ENCODE results near the gene POLD1.
"Not testable (repeated sequence)": the region's sequence is repeated elsewhere in the genome, so short reads cannot be mapped to it uniquely, and the experiment has no call there.

The POLD1 gene

DNA sequence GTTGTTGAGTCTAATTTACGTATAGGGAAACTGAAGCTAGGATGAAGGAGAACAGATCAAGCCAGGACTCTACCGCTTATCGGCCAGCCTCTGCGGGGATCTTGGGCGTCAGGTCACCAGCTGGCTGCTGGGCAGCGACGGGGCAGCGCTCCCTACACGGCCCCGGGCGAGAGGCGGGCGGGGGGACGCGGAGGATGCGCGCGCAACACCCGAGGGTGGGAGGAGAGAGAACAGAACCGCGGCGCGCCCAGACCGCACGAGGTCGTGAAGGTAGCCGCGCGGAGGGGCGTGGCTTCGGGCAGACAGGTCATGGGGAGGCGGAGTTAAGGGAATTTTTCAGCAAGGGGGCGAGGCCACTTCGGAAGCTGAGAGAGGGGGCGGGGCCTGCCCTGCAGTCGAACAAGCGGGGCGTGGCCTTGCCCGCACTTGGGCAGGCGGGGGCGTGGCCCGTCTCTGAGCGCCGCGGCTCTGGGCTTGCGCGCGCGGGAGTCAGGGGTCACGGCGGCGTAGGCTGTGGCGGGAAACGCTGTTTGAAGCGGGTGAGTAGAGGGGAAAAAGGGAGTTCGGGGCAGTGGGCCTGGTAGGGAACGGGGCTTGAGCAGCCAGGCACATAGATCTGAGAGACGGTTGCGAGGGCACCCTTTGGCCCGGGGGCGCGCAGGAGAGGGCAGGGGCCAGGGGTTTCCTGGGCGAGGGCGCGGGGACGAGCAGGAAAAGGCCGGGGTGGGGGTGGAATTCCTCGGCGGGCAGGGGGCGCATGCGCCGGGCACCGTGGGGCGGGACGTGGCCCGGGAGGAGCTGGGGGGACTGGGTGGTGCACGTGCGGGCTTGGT is at the start of gene POLD1:
Gene POLD1, plus strand, starts transcription at position 496 of the 833 bp plus-strand sequence. CDS start 14,505 bp downstream, outside the sequence.
- in situ Hi-C loops (cut with MboI; ENCODE audit: low sequenced_read_pairs) = no loop called here

DNA sequence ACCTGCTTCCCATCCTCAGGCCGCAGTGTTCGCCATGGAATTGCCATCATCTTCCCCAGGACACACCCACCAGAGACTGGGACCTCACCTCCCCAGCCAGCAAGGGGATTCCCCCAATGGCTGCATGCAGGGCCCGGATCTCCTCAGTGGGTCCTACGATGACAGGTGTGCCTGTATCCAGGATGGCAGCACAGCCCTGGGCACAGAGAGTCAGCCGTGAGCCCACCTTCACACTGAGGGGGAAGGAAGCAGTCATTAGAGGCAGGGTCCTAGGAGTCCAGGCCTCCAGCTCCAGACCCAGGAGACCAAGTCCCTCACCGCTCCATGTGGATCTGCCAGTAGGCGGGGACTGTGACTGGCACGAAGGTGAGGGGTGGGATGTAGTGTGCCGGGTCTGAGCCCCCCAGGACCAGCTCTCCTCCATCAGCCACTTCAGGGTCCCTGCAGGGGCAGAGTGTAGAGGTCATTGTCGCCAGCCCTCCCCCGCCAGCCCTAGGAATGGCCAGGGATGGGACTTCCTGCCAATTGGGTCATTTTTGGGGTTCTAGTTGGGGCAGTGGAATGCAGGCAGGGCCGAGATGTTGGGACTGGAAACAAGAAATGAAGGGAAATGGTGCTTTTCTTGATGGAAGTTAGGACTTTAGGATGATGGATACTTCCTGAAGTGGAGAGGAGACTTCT is 49.3 kb upstream of the POLD1 start:
- in situ Hi-C loops (cut with MboI; ENCODE audit: low sequenced_read_pairs) = no loop called here

DNA sequence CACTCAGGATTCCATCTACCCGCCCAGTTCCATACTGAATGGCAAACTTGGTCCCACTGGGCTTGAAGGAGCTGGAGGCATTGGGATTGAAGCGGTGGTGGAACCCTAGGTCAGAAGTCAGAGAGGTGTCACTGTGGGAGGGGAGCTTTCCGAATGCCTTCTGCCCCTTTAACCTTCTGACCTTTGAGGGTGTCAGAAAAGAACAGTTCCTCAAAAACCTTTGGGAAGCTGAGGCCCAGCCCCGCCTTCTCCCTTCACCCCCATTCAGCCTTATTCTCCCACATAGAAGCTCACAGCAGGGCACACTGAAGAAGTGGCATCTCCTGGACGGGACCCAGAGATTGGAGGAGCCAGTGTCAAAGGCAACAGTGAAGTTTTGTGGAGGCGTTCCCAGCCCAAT is 47.1 kb upstream of the POLD1 start:
- in situ Hi-C loops (cut with MboI; ENCODE audit: low sequenced_read_pairs) = not testable (repeated sequence)

DNA sequence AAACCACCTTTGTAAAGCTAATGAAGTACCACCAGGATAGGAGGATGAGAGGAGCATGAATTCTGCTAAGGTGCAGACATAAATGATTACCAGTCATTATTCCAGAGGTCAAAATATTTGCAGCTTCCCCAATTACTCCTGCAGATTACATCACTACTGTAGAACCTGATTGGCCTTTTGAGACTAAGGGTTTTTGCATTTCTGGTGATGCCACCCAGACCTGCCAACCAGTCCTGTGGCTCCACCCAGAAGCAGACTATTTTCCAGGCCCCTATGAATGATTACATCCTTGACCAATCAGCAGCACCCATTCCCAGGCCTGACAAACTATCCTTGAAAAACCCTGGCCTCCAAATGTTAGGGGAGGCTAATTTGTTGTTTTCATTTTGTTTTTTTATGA is 43.8 kb upstream of the POLD1 start:
- in situ Hi-C loops (cut with MboI; ENCODE audit: low sequenced_read_pairs) = no loop called here

DNA sequence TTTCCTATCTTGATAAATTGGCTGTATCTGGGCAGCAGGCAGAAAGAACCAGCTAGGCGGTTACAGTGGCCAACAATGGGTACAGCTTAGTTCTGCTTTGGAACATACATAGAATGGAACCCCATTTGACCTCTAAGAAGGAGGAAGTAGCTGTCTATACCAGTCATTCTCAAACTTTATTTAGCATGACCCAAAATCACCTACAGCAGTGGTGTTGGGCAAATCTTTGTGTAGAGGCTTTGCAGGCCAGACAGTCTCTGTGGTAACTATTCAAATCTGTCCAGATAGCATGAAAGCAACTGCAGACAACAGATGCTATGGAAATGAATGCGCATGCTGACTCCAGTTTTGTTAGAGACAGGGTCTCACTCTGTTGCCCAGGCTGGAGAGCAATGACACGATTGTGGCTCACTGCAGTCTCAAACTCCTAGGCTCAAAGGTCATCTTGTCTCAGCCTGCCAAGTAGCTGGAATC is 43.0 kb upstream of the POLD1 start:
- in situ Hi-C loops (cut with MboI; ENCODE audit: low sequenced_read_pairs) = no loop called here

DNA sequence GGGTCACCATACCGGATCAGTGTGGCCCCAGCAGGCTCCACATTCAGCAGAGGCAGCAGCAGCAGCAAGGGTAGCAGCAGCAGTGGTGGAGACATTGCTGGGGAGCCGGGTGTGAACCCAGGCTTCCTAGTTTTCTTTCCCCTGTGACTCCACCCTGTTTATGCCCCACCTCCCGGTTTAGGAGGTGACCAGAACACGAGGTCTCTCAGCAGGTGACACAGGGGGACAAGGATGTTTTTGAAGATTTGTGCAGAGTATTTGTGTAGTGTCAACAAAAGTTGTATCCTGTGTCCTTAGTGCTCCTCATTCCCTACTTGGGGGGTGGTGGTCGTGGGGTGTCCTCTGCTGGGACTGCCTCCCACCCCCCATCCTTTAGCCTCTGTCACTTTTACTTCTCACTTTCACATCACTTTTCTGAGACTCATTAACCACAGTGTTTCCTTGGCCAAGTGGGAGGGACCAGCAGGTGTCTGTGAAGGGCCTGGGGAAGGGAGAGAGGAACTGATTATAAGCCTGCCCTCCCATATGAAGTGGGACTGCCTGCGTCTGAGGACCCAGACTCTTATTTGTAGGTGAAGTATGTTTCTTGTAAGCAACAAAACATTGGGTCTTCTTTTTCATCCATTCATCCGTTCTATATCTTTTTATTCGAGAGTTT is 39.4 kb upstream of the POLD1 start:
- in situ Hi-C loops (cut with MboI; ENCODE audit: low sequenced_read_pairs) = no loop called here

DNA sequence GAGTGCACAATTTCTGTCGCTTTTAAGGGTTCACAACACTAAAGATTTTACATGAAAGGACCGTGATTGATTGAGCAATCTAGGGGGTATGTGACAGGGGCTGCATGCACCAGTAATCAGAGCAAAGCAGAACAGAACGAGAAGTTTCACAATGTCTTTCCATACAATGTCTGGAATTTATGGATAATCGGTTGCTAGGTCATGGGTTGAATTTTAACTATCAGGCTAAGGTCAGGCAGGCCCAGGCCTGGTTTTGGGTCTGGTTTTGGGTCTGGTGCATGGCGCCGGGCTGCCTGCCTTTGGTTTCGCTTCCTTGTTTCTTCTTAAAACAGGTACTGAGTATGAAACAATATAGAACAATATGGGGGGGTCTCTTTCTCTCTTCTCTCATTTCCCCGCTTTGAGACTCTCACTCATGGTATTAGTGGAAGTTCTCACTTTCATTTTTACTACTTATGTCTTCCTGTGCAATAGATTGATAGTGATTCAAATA is 37.0 kb upstream of the POLD1 start:
- in situ Hi-C loops (cut with MboI; ENCODE audit: low sequenced_read_pairs) = not testable (repeated sequence)

DNA sequence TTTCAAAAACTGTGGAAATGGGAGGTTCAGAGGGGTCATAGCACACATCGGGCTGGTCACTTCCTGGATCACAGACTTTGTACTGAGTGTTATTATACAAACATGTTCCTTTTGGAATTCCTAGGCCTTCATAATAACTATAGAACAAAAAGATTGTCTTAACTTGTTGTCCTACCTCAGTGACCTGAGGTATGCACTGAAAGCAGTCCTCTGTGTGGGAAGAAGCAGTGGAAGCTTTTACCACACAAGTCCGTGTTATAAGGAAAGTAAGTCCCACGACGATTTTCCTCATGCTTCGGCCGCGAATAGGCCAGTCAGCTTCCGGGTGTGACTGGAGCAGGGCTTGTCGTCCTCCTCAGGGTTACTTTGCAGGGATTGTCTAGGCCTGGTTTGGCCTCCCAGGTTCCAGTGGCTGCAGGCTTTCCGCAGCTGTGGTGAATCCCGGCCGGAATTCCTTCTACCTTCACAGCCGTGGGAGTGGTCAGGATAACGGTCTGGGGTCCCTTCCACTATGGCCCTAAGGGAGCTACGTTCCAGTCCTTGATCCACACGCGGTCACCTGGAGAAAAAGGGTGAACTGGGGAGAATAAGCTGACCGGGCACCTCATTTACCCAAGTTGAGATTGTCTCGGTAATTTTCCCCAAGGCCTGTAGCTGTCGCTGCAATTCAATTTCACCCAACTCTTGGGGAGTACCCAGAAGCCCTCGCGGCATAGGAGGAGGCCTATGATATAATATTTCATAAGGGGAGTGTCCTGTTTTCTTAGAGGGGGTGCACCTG is 34.7 kb upstream of the POLD1 start:
- in situ Hi-C loops (cut with MboI; ENCODE audit: low sequenced_read_pairs) = loop anchor here (10.0 kb wide), 1 partner anchor 435 kb away; no protein-coding TSS in a partner anchor

DNA sequence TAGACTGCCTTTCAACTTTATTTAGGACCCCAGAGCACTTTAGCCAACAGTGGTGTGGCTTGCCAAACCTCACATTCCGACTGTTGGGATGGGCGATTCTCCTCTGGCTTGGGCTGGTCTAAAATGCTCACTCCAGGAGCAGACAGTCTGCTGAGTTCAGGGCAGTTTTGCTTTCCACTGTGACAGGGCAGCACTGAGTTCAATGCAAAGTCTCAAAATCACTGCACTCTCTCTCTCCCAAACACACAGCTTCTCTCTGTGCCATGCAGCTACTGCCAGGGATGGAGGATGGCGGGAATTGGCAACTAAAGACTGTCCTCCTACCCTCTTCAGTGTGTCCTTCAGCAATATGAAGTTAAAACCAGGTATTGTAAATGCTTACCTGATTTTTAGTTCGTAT is 31.9 kb upstream of the POLD1 start:
- in situ Hi-C loops (cut with MboI; ENCODE audit: low sequenced_read_pairs) = loop anchor here (10.0 kb wide), 1 partner anchor 433 kb away; no protein-coding TSS in a partner anchor

DNA sequence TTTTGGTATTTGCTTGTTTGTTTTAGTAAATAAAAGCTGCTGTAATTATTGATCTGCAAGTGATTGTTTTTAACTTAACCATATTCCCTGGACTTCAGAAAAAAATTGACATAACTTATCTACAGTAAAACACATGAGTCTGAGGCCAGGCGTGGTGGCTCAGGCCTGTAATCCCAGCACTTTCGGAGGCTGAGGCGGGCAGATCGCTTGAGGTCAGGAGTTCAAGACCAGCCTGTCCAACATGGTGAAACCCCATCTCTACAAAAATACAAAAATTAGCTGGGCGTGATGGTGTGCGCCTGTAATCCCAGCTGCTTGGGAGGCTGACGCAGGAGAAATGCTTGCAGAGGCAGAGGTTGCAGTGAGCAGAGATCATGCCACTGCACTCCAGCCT is 30.7 kb upstream of the POLD1 start:
- in situ Hi-C loops (cut with MboI; ENCODE audit: low sequenced_read_pairs) = loop anchor here (10.0 kb wide), 1 partner anchor 431 kb away; no protein-coding TSS in a partner anchor

DNA sequence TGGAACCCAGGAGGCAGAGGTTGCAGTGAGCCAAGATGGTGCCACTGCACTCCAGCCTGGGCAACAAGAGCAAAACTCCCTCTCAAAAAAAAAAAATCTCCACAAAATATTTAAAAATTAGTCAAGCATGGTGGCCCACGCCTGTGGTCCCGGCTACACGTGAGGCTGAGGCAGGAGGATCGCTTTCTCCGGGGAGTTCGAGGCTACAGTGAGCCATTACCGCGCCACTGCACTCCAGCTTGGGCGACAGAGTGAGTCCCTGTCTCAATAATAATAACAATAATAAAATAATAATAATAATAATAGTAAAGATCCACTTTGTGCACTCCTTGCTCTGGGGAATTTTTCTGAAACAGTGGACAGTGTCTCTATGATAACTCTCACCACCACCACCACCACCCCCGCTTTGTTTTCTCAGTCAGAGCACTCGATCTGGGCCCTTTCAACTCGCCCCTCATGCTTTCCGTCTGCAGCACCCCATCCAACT is 27.4 kb upstream of the POLD1 start:
- in situ Hi-C loops (cut with MboI; ENCODE audit: low sequenced_read_pairs) = loop anchor here (10.0 kb wide), 1 partner anchor 428 kb away; no protein-coding TSS in a partner anchor

DNA sequence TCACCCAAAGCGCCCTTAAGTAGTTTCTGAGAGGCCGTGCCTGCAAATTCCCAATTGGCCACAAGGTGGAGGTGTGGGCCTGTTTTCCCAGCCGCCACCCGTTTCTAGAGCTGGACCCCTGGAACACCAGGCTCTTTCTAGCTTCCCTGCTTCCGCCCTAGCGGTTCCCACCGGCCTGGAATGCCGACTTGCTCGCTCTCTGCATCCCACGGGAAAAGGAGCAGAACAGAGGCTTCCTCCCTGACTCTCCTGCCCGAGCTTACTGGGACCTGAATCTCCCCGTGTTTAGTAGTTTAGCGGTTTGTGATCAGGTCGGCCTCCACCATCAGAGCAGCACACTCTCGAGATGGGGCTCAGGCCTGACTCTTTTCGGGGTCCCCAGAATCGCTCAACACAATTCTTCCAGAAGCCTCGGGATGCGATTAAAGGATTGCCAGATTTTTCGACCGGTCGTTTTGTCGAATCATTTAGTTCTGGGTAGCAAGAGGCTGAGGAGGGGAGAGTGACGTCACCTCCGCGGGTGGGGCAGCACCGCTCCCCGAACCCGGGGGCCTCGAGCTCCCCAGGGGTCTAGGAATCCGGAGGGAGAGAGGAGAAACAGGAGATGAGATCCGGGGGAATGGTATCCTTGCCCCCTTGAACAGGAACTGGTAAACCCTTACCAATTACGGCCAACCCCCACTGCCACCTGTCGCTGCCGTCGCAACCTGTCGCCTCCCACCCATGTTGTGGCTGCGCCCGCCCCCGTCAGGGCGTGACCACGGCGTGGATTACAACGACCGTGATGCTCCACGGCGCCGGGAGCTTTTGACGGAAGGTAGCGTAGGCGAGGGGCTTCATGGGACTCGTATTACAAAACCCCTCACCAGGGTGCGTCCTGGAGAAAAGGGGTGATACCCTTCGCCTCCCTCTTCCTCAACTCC is 26.7 kb upstream of the POLD1 start:
- in situ Hi-C loops (cut with MboI; ENCODE audit: low sequenced_read_pairs) = loop anchor here (10.0 kb wide), 1 partner anchor 427 kb away; no protein-coding TSS in a partner anchor

DNA sequence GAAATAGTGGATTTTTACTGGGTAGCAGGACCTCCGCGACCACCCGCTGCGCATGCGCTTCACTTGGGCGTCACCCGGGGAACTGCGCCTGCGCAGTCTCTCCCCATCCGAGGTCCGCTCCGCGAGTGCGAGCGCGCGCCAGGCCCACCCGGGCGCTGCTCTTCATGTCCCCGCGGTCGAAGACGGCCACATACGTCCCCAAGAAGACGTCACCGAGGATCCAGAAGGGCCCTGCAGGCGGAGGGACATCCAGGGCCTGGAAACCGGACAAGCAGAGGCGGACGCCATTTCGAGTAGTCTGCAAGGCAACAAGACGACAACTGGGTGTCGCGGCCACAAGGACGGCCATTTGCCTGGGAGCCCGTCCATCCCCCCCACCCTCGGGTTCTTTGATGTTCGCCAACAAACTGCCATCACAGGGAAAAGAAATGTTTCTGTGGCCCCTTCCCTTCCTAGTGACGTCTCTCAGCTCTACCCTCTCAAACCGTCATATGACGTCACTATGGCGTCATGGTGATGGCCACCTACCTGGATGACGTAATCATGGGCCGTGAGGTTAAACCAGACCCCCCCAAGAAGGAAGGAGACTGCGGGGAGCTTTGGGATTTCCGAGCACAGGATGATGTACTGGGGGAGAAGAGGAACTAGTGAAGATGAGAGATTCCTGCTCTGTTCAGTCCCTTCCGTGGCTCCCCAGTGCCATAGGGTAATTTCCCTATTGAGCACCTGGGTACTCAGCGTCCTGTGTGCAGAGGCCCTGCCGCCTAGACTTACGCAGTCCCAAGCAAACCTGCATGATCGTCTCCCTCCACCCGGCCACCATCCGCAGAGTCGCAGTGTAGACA is 25.4 kb upstream of the POLD1 start:
- in situ Hi-C loops (cut with MboI; ENCODE audit: low sequenced_read_pairs) = loop anchor here (10.0 kb wide), 1 partner anchor 426 kb away; no protein-coding TSS in a partner anchor

DNA sequence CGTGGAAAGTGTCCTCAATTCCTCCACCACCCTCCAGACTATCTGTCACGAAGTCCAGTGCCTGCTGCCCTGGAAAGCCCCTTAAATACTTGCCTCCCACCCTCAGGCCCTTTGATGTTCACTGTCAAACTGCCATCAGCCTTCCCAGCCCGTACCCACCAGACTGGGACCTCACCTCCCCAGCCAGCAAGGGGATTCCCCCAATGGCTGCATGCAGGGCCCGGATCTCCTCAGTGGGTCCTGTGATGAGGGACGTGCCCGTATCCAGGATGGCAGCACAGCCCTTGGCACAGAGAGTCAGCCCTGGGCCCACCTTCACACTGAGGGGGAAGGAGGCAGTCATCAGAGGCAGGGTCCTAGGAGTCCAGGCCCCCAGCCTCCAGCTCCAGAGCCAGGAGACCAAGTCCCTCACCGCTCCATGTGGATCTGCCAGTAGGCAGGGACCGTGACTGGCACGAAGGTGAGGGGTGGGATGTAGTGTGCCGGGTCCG is 24.8 kb upstream of the POLD1 start:
- in situ Hi-C loops (cut with MboI; ENCODE audit: low sequenced_read_pairs) = loop anchor here (10.0 kb wide), 1 partner anchor 425 kb away; no protein-coding TSS in a partner anchor

DNA sequence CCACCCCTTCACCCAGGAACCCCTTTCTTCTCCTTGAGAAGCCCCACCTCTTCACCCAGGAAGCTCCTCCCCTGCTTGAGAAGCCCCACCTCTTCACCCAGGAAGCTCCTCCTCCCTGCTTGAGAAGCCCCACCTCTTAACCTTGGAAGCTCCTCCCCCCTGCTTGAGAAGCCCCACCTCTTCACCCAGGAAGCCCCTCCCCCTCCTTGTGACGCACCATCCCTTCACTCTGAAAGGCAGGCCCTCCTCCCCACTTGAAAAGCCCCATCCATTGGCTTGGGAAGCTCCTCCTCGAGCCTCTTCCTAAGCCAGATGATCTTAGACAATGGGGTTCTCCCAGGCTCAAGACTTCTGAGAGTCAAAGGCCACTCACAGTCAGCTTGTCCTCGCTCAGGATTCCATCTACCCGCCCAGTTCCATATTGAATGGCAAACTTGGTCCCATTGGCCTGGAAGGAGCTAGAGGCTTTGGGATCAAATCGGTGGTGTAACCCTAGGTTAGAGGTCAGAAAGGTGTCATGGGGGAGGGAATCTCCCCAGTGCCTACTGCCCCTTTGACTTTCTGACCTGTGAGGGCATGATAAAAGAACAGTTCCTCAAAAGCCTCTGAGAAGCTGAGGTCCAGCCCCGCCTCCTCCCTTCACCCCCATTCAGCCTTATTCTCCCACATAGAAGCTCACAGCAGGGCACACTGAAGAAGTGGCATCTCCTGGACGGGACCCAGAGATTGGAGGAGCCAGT is 22.7 kb upstream of the POLD1 start:
- in situ Hi-C loops (cut with MboI; ENCODE audit: low sequenced_read_pairs) = no loop called here

DNA sequence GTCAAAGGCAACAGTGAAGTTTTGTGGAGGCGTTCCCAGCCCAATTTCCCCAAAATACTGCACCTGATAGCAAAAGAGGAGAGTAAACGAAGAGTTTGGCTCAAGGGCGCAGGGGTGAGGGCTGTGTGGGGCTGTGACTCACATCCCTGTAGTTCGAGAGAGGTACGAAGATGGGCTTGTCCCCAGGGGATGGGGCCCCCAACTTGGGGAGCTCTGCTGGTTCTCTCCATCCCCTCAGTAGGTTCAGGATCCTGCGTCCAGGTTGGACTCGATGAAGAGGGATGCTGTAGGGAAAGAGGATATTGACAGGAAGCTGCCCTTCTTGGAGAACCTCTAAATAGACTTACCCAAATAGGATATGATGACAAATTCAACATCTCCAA is 22.1 kb upstream of the POLD1 start:
- in situ Hi-C loops (cut with MboI; ENCODE audit: low sequenced_read_pairs) = no loop called here

All from HL-60/S4 (cell line).